GM18858 (cell line): ENCODE measurements around the gene OR4D6.

ENCODE experiments used
- ATAC-seq: cut with Tn5 transposase; IDR thresholded peaks from one replicate; pipeline ENCODE4 v1.9.1; 2021; ENCODE audit not compliant: unreplicated experiment

The OR4D6 gene

DNA sequence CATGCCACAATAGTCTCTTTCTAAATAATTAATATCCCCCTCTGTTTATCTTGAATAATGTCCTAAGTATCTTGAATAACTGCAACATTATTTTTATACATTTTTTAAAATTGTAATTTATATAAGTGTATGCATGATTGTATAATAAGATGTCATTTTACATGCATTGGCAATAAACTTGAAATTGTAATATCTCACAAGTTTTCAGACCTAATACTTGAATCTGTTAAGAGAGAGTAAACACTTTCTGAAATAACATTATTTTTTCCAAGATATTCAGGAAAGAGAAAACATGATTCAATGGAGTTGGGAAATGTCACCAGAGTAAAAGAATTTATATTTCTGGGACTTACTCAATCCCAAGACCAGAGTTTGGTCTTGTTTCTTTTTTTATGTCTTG, 46.5 kb downstream of the OR4D6 start, which contains the start of gene OR4D11:
TSS of gene OR4D11 (plus strand) at position 301 of the 400 bp plus-strand sequence. CDS start at position 301, 0 bp downstream.
- no peak for ATAC-seq
